Measurements from ENCODE around the gene DIAPH3.

Gene DIAPH3

GRCh38 chr13:59885076-59885475 is 278.7 kb downstream of the DIAPH3 start:
- no peak overlapping the region for H3K4me2 ChIP-seq (ENCODE audit: insufficient read depth, low read length, poor library complexity, severe bottlenecking)
- no peak overlapping the region for H3K9ac ChIP-seq (ENCODE audit: low read depth, low read length, poor library complexity)
- no peak overlapping the region for H3K4me3 ChIP-seq (ENCODE audit: low read length in 2 of 2)

GRCh38 chr13:59883885-59884284 is 279.8 kb downstream of the DIAPH3 start:
- Histone ChIP-seq H3K23ac (ENCODE audit: low read depth, low read length, poor library complexity) (no peak overlapping the region), H4K8ac (ENCODE audit: low read depth, low read length) (no peak overlapping the region), H2AK5ac (ENCODE audit: low read depth, low read length) (no peak overlapping the region), H3K27ac (replicated peaks; ENCODE audit: low read length) (no peak overlapping the region), H3K9me3 (replicated peaks in 1 of 2; ENCODE audit: control insufficient read depth in 2 of 2, insufficient read depth in 1 of 2, low read depth in 1 of 2, low read length in 2 of 2) (no peaks in the 10 kb centered on the region), H3K18ac (ENCODE audit: low read length) (no peak overlapping the region), H4K91ac (ENCODE audit: low read depth, low read length, poor library complexity) (no peak overlapping the region), H3K4me3 (ENCODE audit: low read length in 2 of 2) (no peak overlapping the region), H3K36me3 (replicated peaks in 1 of 2; ENCODE audit: control insufficient read depth in 2 of 2, insufficient read depth in 2 of 2, low read length in 2 of 2) (peaks cover 0 to 5% of the 10 kb centered on the region in 2 donors), H3K4ac (ENCODE audit: low read length) (no peak overlapping the region), H2BK12ac (ENCODE audit: low read length) (no peak overlapping the region), H3K9ac (ENCODE audit: low read depth, low read length, poor library complexity) (no peak overlapping the region), H2BK120ac (ENCODE audit: low read depth, low read length) (no peak overlapping the region), H3K4me1 (ENCODE audit: control insufficient read depth in 2 of 2, insufficient read depth in 1 of 2, low read depth in 1 of 2, low read length in 2 of 2) (no peaks in the 10 kb centered on the region), H3K14ac (ENCODE audit: low read length) (no peak overlapping the region), H2BK5ac (ENCODE audit: low read length) (no peak overlapping the region), H3K4me2 (ENCODE audit: insufficient read depth, low read length, poor library complexity, severe bottlenecking) (no peak overlapping the region), H2BK15ac (ENCODE audit: low read length) (no peak overlapping the region), H3K27me3 (ENCODE audit: control insufficient read depth in 3 of 3, insufficient read depth in 3 of 3, low read depth in 1 of 3, low read length in 3 of 3) (no peaks in the 10 kb centered on the region), H2AFZ (ENCODE audit: low read length) (no peak overlapping the region), H3K79me1 (ENCODE audit: low read depth, low read length) (no peaks in the 10 kb centered on the region)
- WGBS, 2 donors (ENCODE audit: extremely low coverage in 2 of 2, insufficient read length in 2 of 2, insufficient replicate concordance in 1 of 2), result no CpG with 5 or more reads among the region's 5 CpGs
- no peak for DNase-seq (ENCODE audit: low spot score)

More at GRCh38 chr13:59885076-59885475, 278.7 kb downstream of the DIAPH3 start:
- H2BK15ac ChIP-seq (ENCODE audit: low read length), result no peak overlapping the region
- H4K91ac ChIP-seq (ENCODE audit: low read depth, low read length, poor library complexity), result no peak overlapping the region
- H3K9me3 ChIP-seq (replicated peaks in 1 of 2; ENCODE audit: control insufficient read depth in 2 of 2, insufficient read depth in 1 of 2, low read depth in 1 of 2, low read length in 2 of 2), result no peaks in the 10 kb centered on the region
- no peak for DNase-seq (ENCODE audit: low spot score)
- H3K27ac ChIP-seq (replicated peaks; ENCODE audit: low read length), result no peak overlapping the region
- H2AK5ac ChIP-seq (ENCODE audit: low read depth, low read length), result no peak overlapping the region
- H3K14ac ChIP-seq (ENCODE audit: low read length), result no peak overlapping the region
- no peak overlapping the region for H4K8ac ChIP-seq (ENCODE audit: low read depth, low read length)
- H3K27me3 ChIP-seq (ENCODE audit: control insufficient read depth in 3 of 3, insufficient read depth in 3 of 3, low read depth in 1 of 3, low read length in 3 of 3), result no peaks in the 10 kb centered on the region
- H3K4ac ChIP-seq (ENCODE audit: low read length), result no peak overlapping the region
- no peaks in the 10 kb centered on the region for H3K79me1 ChIP-seq (ENCODE audit: low read depth, low read length)
- H3K23ac ChIP-seq (ENCODE audit: low read depth, low read length, poor library complexity), result no peak overlapping the region
- no peak overlapping the region for H2AFZ ChIP-seq (ENCODE audit: low read length)
- no peak overlapping the region for H2BK120ac ChIP-seq (ENCODE audit: low read depth, low read length)
- H2BK5ac ChIP-seq (ENCODE audit: low read length), result no peak overlapping the region
- no peak overlapping the region for H2BK12ac ChIP-seq (ENCODE audit: low read length)
- H3K36me3 ChIP-seq (replicated peaks in 1 of 2; ENCODE audit: control insufficient read depth in 2 of 2, insufficient read depth in 2 of 2, low read length in 2 of 2), result no peaks in the 10 kb centered on the region
- H3K4me1 ChIP-seq (ENCODE audit: control insufficient read depth in 2 of 2, insufficient read depth in 1 of 2, low read depth in 1 of 2, low read length in 2 of 2), result no peaks in the 10 kb centered on the region
- WGBS, 2 donors (ENCODE audit: extremely low coverage in 2 of 2, insufficient read length in 2 of 2, insufficient replicate concordance in 1 of 2), result no CpG with 5 or more reads among the region's 3 CpGs
- no peak overlapping the region for H3K18ac ChIP-seq (ENCODE audit: low read length)

GRCh38 chr13:59880468-59880867 is 283.3 kb downstream of the DIAPH3 start:
- Histone ChIP-seq H2BK12ac (ENCODE audit: low read length) (no peak overlapping the region), H2AFZ (ENCODE audit: low read length) (no peak overlapping the region), H3K18ac (ENCODE audit: low read length) (no peak overlapping the region), H3K79me1 (ENCODE audit: low read depth, low read length) (no peaks in the 10 kb centered on the region), H2BK15ac (ENCODE audit: low read length) (no peak overlapping the region), H3K4ac (ENCODE audit: low read length) (no peak overlapping the region), H3K27me3 (ENCODE audit: control insufficient read depth in 3 of 3, insufficient read depth in 3 of 3, low read depth in 1 of 3, low read length in 3 of 3) (no peaks in the 10 kb centered on the region), H3K4me1 (ENCODE audit: control insufficient read depth in 2 of 2, insufficient read depth in 1 of 2, low read depth in 1 of 2, low read length in 2 of 2) (no peaks in the 10 kb centered on the region), H3K36me3 (replicated peaks in 1 of 2; ENCODE audit: control insufficient read depth in 2 of 2, insufficient read depth in 2 of 2, low read length in 2 of 2) (peaks cover 0 to 20% of the 10 kb centered on the region in 2 donors), H3K23ac (ENCODE audit: low read depth, low read length, poor library complexity) (no peak overlapping the region), H3K27ac (replicated peaks; ENCODE audit: low read length) (no peak overlapping the region), H2BK120ac (ENCODE audit: low read depth, low read length) (no peak overlapping the region), H4K91ac (ENCODE audit: low read depth, low read length, poor library complexity) (no peak overlapping the region), H2BK5ac (ENCODE audit: low read length) (no peak overlapping the region), H3K14ac (ENCODE audit: low read length) (no peak overlapping the region), H3K9me3 (replicated peaks in 1 of 2; ENCODE audit: control insufficient read depth in 2 of 2, insufficient read depth in 1 of 2, low read depth in 1 of 2, low read length in 2 of 2) (no peaks in the 10 kb centered on the region), H3K4me2 (ENCODE audit: insufficient read depth, low read length, poor library complexity, severe bottlenecking) (no peak overlapping the region), H2AK5ac (ENCODE audit: low read depth, low read length) (no peak overlapping the region), H3K9ac (ENCODE audit: low read depth, low read length, poor library complexity) (no peak overlapping the region), H3K4me3 (ENCODE audit: low read length in 2 of 2) (no peak overlapping the region), H4K8ac (ENCODE audit: low read depth, low read length) (no peak overlapping the region)
- no CpG with 5 or more reads among the region's 1 CpG for WGBS, 2 donors (ENCODE audit: extremely low coverage in 2 of 2, insufficient read length in 2 of 2, insufficient replicate concordance in 1 of 2)
- no peak for DNase-seq (ENCODE audit: low spot score)

GRCh38 chr13:59879281-59879680 is 284.4 kb downstream of the DIAPH3 start:
- no peaks in the 10 kb centered on the region for H3K4me1 ChIP-seq (ENCODE audit: control insufficient read depth in 2 of 2, insufficient read depth in 1 of 2, low read depth in 1 of 2, low read length in 2 of 2)
- H2BK15ac ChIP-seq (ENCODE audit: low read length), result no peak overlapping the region
- no peak for DNase-seq (ENCODE audit: low spot score)
- H3K36me3 ChIP-seq (replicated peaks in 1 of 2; ENCODE audit: control insufficient read depth in 2 of 2, insufficient read depth in 2 of 2, low read length in 2 of 2), result peaks cover 0 to 20% of the 10 kb centered on the region in 2 donors
- H4K91ac ChIP-seq (ENCODE audit: low read depth, low read length, poor library complexity), result no peak overlapping the region
- no peaks in the 10 kb centered on the region for H3K9me3 ChIP-seq (replicated peaks in 1 of 2; ENCODE audit: control insufficient read depth in 2 of 2, insufficient read depth in 1 of 2, low read depth in 1 of 2, low read length in 2 of 2)
- no peak overlapping the region for H2BK120ac ChIP-seq (ENCODE audit: low read depth, low read length)
- no peak overlapping the region for H2AK5ac ChIP-seq (ENCODE audit: low read depth, low read length)
- H3K14ac ChIP-seq (ENCODE audit: low read length), result no peak overlapping the region
- no peak overlapping the region for H2BK5ac ChIP-seq (ENCODE audit: low read length)
- no peak overlapping the region for H2BK12ac ChIP-seq (ENCODE audit: low read length)
- H3K4me2 ChIP-seq (ENCODE audit: insufficient read depth, low read length, poor library complexity, severe bottlenecking), result no peak overlapping the region
- H3K18ac ChIP-seq (ENCODE audit: low read length), result no peak overlapping the region
- H4K8ac ChIP-seq (ENCODE audit: low read depth, low read length), result no peak overlapping the region
- H3K79me1 ChIP-seq (ENCODE audit: low read depth, low read length), result no peaks in the 10 kb centered on the region
- no peaks in the 10 kb centered on the region for H3K27me3 ChIP-seq (ENCODE audit: control insufficient read depth in 3 of 3, insufficient read depth in 3 of 3, low read depth in 1 of 3, low read length in 3 of 3)
- no peak overlapping the region for H3K9ac ChIP-seq (ENCODE audit: low read depth, low read length, poor library complexity)
- no peak overlapping the region for H3K23ac ChIP-seq (ENCODE audit: low read depth, low read length, poor library complexity)
- no peak overlapping the region for H2AFZ ChIP-seq (ENCODE audit: low read length)
- H3K27ac ChIP-seq (replicated peaks; ENCODE audit: low read length), result no peak overlapping the region
- WGBS, 2 donors (ENCODE audit: extremely low coverage in 2 of 2, insufficient read length in 2 of 2, insufficient replicate concordance in 1 of 2), result no CpG with 5 or more reads among the region's 4 CpGs
- no peak overlapping the region for H3K4me3 ChIP-seq (ENCODE audit: low read length in 2 of 2)
- H3K4ac ChIP-seq (ENCODE audit: low read length), result no peak overlapping the region
